OCI-LY7 (cell line): Measurements from ENCODE around the gene AGPAT3. TPM values are rescaled to one million over a fixed set of nuclear protein-coding genes. Genes with fewer than 3 reads are reported as not detected.

Experiments used
- BruUV-seq: library from RNA; stranded (reverse); fragments of 400-500 nt; replicated peaks from 2 replicates; lab custom pipeline; 2021; lab: Mats Ljungman, UMichigan
- CTCF ChIA-PET: fragments of 300-600 bp; sonication (Branson Sonifier 250); formaldehyde crosslinking; loops from one replicate; lab custom pipeline; 2022; ENCODE audit warnings: antibody characterized with exemption; ENCODE audit not compliant: unreplicated experiment; lab: Charles Lee
- POLR2A ChIA-PET: fragments of 300-600 bp; sonication (Branson Sonifier 250); formaldehyde crosslinking; loops from one replicate; lab custom pipeline; 2022; ENCODE audit warnings: antibody characterized with exemption; lab: Charles Lee
- DNase-seq: peaks from one replicate; pipeline ENCODE4 v3.0.0-alpha.2; 2015; ENCODE audit warnings: low spot score
- H2AFZ ChIP-seq: fragments of 200-600 bp; sonication (generic), shearing (Covaris generic); 2 replicates; pipeline ENCODE4 v1.6.1; 2014; ENCODE audit warnings: mild to moderate bottlenecking, antibody characterized with exemption, low read length, moderate library complexity
- H3K27ac ChIP-seq: fragments of 200-600 bp; sonication (generic); 2 replicates; pipeline ENCODE4 v1.5.1; 2014; ENCODE audit warnings: mixed run types, low read depth, mild to moderate bottlenecking, moderate library complexity, low read length, inconsistent platforms; ENCODE audit not compliant: poor library complexity, severe bottlenecking
- H3K36me3 ChIP-seq: fragments of 200-600 bp; sonication (generic); 2 replicates; pipeline ENCODE4 v1.6.1; 2014; ENCODE audit warnings: mild to moderate bottlenecking, antibody characterized with exemption, low read length, moderate library complexity, mixed read lengths; ENCODE audit not compliant: insufficient read depth
- H3K4me1 ChIP-seq: fragments of 200-600 bp; sonication (generic); 2 replicates; pipeline ENCODE4 v1.5.1; 2014; ENCODE audit warnings: mild to moderate bottlenecking, low read length; ENCODE audit not compliant: insufficient read depth, poor library complexity, severe bottlenecking
- H3K4me2 ChIP-seq: fragments of 200-600 bp; sonication (generic); 2 replicates; pipeline ENCODE4 v1.6.1; 2014; ENCODE audit warnings: mild to moderate bottlenecking, low read length
- H3K4me3 ChIP-seq: fragments of 200-600 bp; sonication (generic); 2 replicates; pipeline ENCODE4 v1.5.1; 2014; ENCODE audit warnings: mild to moderate bottlenecking, low read depth, low read length; ENCODE audit not compliant: poor library complexity, severe bottlenecking
- H3K79me2 ChIP-seq: fragments of 200-600 bp; sonication (generic); 2 replicates; pipeline ENCODE4 v1.6.1; 2016; ENCODE audit warnings: low read depth, mild to moderate bottlenecking, low read length, moderate library complexity, mixed read lengths; ENCODE audit not compliant: insufficient read depth
- H3K9me2 ChIP-seq: fragments of 200-600 bp; sonication (generic); 2 replicates; pipeline ENCODE4 v1.6.1; 2016; ENCODE audit warnings: mild to moderate bottlenecking, low read length, mixed read lengths; ENCODE audit not compliant: insufficient read depth
- H3K9me3 ChIP-seq: fragments of 200-600 bp; sonication (generic); 2 replicates; pipeline ENCODE4 v1.6.1; 2014; ENCODE audit warnings: mild to moderate bottlenecking, mixed run types, low read length, mixed read lengths
- H4K20me1 ChIP-seq: fragments of 200-600 bp; sonication (generic); 2 replicates; pipeline ENCODE4 v1.6.1; 2014; ENCODE audit warnings: mild to moderate bottlenecking, antibody characterized with exemption, low read length, moderate library complexity, mixed read lengths; ENCODE audit not compliant: insufficient read depth
- EZH2phosphoT487 ChIP-seq: fragments of 200-600 bp; sonication (generic); IDR thresholded peaks from 2 replicates; pipeline ENCODE4 v1.6.1; 2018; ENCODE audit warnings: low read depth, borderline replicate concordance, mild to moderate bottlenecking, mixed run types, antibody characterized with exemption, low read length, moderate library complexity, mixed read lengths
- intact Hi-C: fragments of 100-400 bp; cut with micrococcal nuclease; formaldehyde crosslinking; loops from one replicate; pipeline ENCODE4 v1.10.0; 2022; ENCODE audit not compliant: unreplicated experiment
- total RNA-seq, 2 experiments: library from RNA; depleted of rRNA in 1 of 2; stranded (reverse); fragments of >200 nt in 1 of 2; shearing (Covaris generic) in 1 of 2; gene quantifications; 2 replicates each; pipeline ENCODE4 v1.2.3, GENCODE V29; 2014 to 2022
- TF ChIP-seq, protein P1 (sequence below): fragments of 200-600 bp; sonication (generic); conservative IDR thresholded peaks from 2 replicates; pipeline ENCODE4 v1.5.1; 2014; ENCODE audit warnings: mild to moderate bottlenecking, antibody characterized with exemption, low read length, moderate library complexity, mixed read lengths

AGPAT3 gene
- total RNA-seq, 2 experiments from 2014 or later: 9.2 to 33.4 TPM

DNA sequence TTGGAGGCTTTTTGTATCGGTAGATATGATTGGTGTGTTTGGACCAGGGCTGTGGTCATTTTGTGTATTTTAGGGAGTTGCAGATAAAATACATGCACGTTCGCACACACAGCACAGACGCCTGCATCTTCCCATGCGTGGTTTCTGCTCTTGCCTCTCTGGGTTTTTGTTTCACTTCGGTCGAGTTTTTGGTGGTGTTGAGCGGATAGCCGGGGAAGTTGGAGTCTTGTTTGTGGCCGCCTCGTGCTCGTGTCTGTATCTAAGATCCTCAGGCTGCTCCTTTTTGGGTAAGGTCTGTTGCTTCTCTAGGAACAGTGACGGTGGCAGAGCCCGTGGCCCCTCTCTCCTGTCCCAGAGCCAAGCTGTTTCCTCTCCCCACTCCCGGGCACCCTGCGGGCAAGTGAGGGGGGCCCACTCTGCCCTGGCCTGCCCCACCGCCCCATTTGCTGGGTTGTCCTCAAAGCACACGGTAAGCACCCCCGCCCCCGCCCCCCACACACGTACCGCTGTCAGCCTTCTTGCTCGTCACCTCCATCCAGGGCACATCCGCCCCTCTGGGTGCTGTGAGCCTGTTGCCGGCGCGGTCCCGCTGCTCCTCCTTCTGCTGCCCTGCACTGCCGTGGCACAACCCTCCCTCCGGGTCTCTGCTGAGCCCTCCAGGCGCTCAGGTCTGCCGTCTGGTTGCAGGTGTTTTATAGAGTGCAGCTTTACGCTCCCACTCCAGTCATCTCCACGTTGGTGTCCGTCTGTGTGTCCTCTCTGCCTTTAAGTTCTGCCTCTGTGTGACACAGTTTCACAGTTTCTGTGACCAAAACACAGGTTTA lies 51.9 kb downstream of the AGPAT3 start:
- ChIA-PET CTCF (no interaction called here), POLR2A (no interaction called here)
- peak overlapping the region; percentile 21; the same call in 1 of the 2 replicates for H3K4me2 ChIP-seq
- peaks cover 6% of the 10 kb centered on the region; the same call in 1 of the 2 replicates for H3K9me3 ChIP-seq
- H2AFZ ChIP-seq: no peak overlapping the region
- no peaks in the 10 kb centered on the region for H3K4me1 ChIP-seq
- H4K20me1 ChIP-seq: no peaks in the 10 kb centered on the region
- no peaks in the 10 kb centered on the region for H3K79me2 ChIP-seq
- DNase-seq: no peak
- TF ChIP-seq, protein P1, sequence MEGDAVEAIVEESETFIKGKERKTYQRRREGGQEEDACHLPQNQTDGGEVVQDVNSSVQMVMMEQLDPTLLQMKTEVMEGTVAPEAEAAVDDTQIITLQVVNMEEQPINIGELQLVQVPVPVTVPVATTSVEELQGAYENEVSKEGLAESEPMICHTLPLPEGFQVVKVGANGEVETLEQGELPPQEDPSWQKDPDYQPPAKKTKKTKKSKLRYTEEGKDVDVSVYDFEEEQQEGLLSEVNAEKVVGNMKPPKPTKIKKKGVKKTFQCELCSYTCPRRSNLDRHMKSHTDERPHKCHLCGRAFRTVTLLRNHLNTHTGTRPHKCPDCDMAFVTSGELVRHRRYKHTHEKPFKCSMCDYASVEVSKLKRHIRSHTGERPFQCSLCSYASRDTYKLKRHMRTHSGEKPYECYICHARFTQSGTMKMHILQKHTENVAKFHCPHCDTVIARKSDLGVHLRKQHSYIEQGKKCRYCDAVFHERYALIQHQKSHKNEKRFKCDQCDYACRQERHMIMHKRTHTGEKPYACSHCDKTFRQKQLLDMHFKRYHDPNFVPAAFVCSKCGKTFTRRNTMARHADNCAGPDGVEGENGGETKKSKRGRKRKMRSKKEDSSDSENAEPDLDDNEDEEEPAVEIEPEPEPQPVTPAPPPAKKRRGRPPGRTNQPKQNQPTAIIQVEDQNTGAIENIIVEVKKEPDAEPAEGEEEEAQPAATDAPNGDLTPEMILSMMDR: no peak
- TF ChIP-seq EZH2phosphoT487: no peak
- no TSS peak for BruUV-seq
- intact Hi-C loops: no loop called here
- H3K27ac ChIP-seq: no peak overlapping the region
- H3K9me2 ChIP-seq: no peaks in the 10 kb centered on the region
- H3K36me3 ChIP-seq: no peaks in the 10 kb centered on the region
- H3K4me3 ChIP-seq: no peak overlapping the region

DNA sequence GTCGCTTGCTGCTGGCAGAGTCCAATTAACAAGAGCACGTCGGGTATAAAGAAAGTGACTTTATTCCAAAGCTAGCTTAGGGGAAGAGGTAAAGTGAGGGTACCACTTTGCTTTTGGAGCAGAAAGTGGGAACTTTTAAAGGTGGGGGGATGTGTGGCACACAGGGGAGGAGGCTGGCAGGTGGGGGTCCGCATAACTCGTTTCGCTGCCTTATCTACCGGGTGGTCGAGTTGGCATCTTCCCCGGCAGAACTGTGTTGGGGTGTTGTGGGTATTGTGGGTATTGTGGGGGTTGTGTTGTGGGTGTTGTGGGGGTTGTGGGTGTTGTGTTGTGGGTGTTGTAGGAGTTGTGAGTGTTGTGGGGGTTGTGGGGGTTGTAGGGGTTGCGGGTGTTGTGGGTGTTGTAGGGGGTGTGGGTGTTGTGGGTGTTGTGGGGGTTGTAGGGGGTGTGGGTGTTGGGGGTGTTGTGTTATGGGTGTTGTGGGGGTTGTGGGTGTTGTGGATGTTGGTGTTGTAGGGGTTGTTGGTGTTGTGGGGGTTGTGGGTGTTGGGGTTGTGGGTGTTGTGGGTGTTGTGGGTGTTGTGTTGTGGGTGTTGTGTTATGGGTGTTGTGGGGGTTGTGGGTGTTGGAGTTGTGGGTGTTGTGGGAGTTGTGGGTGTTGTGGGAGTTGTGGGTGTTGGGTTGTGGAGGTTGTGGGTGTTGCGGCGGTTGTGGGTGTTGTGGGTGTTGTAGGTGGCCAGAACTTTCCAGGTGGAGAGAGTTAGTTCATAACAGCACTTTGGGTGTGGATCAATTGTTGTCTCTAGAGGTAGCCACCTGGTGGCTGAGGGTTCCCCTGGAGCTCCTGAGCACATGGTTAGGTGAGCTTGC lies 52.7 kb downstream of the AGPAT3 start:
- H3K9me2 ChIP-seq: no peaks in the 10 kb centered on the region
- no TSS peak for BruUV-seq
- H3K4me2 ChIP-seq: peak overlapping the region; percentile 21; the same call in 1 of the 2 replicates
- H3K36me3 ChIP-seq: no peaks in the 10 kb centered on the region
- no peak overlapping the region for H3K4me3 ChIP-seq
- no peaks in the 10 kb centered on the region for H4K20me1 ChIP-seq
- H3K27ac ChIP-seq: no peak overlapping the region
- ChIA-PET CTCF (no interaction called here), POLR2A (no interaction called here)
- no peak for DNase-seq
- no peak overlapping the region for H2AFZ ChIP-seq
- intact Hi-C loops: no loop called here
- H3K79me2 ChIP-seq: no peaks in the 10 kb centered on the region
- H3K4me1 ChIP-seq: no peaks in the 10 kb centered on the region
- TF ChIP-seq EZH2phosphoT487: no peak
- TF ChIP-seq, protein P1: no peak
- H3K9me3 ChIP-seq: peaks cover 6% of the 10 kb centered on the region; the same call in 1 of the 2 replicates
